Ureter (tissue), 1 donor: ENCODE measurements around the gene RFLNA. TPM values are rescaled to one million over a fixed set of nuclear protein-coding genes. Genes with fewer than 3 reads are reported as not detected.

ENCODE experiments used
- DNase-seq: peaks from one replicate; pipeline ENCODE4 v3.0.0-alpha.2; 2020; ENCODE audit warnings: low spot score
- total RNA-seq: library from RNA; stranded (reverse); gene quantifications from one replicate; pipeline ENCODE4 v1.2.4, GENCODE V29; 2023
- donor health status: DM: yes; HTN: yes; CAD: no.

RFLNA gene
- total RNA-seq, 1 donor from 2014 or later, result 1.1 TPM

DNA sequence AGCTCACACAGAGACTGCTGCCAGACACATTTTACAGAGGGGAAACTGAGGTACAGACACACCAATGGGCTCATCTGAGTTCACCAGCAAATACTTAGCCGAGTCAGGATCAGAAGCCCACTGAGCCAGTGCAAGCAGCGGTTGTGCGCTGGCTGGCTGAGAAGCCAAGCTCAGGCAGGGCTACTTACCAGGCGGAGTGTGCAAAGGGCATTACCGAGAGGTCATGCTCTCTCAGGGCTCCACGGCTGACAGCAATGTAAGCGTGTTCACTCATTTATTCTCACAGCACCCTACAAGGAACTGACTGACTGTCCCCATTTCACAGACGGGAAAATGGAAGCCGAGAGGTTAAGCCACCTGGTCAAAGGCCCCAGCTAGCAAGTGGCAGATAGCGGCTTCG is 63.7 kb downstream of the RFLNA start:
- DNase-seq, result no peak

DNA sequence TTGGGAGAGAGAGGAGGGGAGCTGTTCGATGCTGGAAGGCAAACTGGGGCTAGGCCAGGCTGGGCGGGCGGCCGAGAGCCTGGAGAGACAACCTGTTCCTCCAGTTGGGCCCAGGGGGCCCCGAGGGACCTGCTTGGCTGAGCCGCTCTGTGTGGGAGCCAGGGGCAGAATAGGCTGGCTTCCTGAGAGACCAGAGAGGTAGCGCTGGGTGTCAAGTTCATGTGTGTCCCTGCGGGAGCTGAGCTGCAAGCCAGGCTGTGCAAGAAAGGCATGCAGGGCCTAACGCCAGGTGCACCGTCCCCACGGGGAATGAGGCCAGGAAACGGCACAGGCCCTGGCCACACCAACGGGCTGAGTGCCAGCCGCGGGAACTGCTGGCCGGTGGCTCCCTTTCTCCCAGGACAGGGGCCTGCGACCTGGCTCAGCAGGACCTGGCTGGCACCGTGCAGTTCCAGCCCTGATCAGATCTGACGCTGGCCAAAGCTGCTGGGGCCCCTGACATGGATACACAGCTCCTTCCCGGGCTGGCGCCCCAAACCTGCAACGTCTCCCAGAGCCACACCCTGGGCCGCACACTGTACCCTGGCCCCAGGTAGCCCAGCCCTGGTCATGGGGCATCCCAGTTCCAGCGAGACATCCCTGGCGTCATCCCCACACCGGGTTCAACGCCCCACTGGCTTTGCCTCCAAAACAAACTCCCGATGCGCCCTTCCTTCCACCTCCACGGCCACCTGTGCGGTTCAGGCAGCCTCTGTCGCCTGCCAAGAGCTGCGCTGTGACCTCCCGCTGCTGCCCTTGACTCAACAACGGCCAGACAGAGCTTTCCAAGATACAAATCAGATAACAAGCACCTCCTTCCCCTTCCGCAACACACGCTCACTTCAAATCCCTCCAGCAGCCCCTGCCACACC is 65.0 kb downstream of the RFLNA start:
- peak; percentile 89 for DNase-seq

DNA sequence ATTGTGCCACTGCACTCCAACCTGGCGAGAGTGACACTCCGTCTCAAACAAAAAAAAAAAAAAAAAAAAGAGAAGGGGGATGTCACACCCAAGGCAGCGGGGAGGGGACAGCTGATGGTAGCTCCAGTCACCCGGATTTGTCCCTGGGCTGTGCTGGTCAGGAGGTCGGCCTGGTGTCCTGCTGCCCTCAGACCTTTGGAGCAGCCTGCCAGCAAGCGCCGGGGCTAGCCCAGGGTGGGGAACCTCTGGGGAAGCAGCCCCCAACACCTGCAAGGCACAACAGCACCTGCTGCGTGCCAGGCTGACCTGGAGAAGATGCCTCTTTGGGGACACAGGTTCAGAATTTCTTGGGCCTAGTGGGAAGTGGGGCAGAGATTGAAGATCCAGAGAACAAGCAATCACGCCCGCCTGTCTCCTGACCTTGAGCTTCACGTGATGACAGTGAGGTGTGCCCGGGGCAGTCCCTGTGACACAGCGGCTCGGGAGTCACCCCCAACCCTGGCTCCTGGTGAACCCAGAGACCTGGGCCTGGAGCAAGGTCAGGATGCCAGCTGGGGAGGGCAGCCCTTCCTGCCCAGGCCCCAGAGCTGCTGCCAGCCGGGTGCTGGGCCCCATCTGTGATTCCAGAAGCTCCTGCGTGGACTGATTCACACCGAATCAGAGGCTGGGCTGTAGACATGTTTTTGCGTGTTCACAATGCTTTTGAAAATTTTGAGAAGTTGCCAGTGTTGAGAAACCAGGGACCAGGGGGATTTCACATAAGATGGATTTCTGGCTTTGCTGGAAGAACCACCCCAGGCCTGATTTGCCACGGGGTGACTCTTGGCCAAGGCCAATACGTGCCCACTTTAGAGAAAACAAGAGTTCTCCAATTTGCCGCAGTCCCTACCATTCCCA is 66.4 kb downstream of the RFLNA start:
- no peak for DNase-seq

DNA sequence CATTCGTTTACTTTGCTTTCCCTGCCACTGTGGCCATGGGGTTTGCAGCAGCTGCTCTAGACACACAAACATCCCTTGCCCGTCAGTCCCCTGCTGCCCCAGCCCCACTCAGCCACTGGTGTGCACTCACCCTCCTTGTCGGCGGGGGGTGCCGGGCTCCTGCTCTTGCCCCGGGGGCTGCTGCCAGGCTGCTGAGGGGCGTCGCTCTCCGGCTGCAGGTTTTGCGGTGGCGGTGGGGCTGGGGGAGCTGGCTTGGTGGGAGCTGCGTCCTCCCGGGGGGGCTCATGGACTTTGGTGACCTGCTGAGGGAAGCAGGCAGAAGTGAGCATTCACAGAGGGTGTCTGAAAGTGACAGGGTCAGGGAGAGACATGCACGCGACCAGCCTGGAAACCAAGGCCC is 67.1 kb downstream of the RFLNA start:
- DNase-seq, result no peak

DNA sequence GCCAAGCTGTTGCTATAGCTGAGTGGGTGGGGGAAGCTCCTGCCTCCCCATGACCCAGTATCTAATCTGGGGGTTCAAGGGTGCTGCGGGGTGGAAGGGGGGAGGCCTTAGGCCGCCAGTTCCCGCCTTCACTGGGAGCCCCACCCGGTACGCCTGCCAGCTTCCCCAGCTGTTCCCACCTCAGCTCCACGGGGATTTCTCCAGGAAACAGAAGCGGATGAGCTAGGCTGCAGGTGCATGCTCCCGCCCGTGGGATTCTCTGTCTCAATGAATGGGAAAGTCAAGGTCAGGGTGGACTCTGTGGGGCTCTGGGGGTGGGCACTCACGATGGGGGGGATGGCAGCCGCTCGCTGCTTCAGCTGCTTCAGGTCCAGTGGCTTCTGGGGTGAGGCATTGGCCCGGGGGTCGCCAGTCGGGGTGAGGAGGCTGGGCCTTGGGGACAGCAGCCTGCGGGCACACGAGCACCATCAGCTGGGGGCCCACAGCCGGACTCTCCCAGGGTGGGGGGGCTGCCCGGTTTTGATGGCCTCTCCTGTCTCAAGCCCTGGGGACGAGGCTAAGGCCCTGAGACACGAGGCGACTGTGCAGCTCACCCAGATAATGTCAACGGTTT is 68.6 kb downstream of the RFLNA start:
- no peak for DNase-seq

DNA sequence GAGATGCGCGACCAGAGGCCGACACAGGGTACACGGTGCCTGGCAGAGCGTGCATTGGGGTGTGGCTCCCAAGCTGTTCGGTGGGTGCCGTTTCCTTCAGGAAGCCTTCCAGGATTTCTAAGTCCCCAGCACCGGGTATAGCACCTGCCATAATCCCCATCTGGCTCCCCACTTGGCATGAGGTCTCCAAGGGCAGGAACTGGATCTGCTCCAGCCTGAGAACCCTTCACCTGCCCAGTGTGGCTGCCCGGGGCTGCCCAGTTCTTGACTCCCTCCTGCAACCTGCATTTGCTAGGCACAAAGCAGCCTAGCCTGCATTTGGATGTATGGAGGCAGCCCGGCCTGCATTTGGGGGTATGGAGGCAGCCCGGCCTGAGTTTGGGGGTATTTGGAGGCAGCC is 69.7 kb downstream of the RFLNA start:
- no peak for DNase-seq
